PFSK-1 (cell line): ENCODE data around the gene PPIL3.

Experiments
- FOXP2 ChIP-seq: optimal IDR thresholded peaks from 2 replicates; pipeline ENCODE3; 2011; ENCODE audit warnings: borderline replicate concordance, control low read depth, inconsistent platforms; ENCODE audit not compliant: insufficient read depth; ENCODE audit errors: extremely low read length, extremely low read depth
- POLR2AphosphoS5 ChIP-seq: IDR thresholded peaks from 2 replicates; pipeline ENCODE4 v1.6.1; 2012; ENCODE audit warnings: low read depth, mild to moderate bottlenecking, control low read depth, low read length, moderate library complexity
- SIN3A ChIP-seq: IDR thresholded peaks from 2 replicates; pipeline ENCODE4 v1.6.1; 2012; ENCODE audit warnings: mild to moderate bottlenecking, low read length, moderate library complexity, borderline replicate concordance; ENCODE audit not compliant: insufficient read depth
- TAF1 ChIP-seq: IDR thresholded peaks from 2 replicates; pipeline ENCODE4 v1.6.1; 2012; ENCODE audit warnings: low read length, control low read depth, borderline replicate concordance; ENCODE audit not compliant: insufficient read depth
- TF ChIP-seq, protein P1 (sequence below), 2 experiments: IDR thresholded peaks; 2 replicates each; pipeline versions ENCODE4 v1.6.1 to v1.8.0; 2011 to 2012; ENCODE audit warnings: low read depth in 2 of 2, low read length in 2 of 2, control low read depth in 1 of 2, inconsistent platforms in 1 of 2, mild to moderate bottlenecking in 1 of 2, moderate library complexity in 1 of 2; ENCODE audit not compliant: insufficient read depth in 1 of 2

DNA sequence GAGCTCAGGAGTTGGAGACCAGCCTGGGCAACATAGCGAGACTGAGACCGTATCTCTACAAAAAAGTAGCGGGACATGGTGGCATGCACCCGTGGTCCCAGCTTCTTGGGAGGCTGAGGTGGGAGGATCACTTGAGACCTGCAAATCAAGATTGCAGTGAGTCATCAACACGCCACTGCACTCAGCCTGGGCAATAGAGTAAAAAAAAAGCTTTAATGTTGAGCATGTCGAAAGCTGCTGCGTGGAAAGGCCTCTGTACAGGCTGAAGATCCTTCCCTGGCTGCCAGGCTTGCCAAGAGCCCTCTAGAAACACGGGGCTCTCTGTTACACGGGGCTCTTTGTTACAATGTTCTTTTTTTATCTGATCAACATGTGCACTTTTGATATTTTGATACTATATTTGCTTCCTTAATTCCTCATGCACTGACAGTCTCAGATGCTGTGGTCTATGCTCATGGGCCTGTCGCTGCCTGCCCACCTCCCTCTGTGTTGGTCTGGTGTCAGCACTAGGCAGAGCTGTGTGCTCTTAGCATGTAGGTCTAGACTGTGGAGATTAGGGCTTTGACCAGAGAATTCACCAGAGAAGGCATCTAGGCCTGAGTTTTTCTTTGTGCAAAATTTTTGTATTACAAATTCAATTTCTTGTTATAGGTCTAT lies 43.1 kb downstream of the PPIL3 start:
- TF ChIP-seq TAF1 = no peak
- no peak for TF ChIP-seq POLR2AphosphoS5
- TF ChIP-seq, protein P1, sequence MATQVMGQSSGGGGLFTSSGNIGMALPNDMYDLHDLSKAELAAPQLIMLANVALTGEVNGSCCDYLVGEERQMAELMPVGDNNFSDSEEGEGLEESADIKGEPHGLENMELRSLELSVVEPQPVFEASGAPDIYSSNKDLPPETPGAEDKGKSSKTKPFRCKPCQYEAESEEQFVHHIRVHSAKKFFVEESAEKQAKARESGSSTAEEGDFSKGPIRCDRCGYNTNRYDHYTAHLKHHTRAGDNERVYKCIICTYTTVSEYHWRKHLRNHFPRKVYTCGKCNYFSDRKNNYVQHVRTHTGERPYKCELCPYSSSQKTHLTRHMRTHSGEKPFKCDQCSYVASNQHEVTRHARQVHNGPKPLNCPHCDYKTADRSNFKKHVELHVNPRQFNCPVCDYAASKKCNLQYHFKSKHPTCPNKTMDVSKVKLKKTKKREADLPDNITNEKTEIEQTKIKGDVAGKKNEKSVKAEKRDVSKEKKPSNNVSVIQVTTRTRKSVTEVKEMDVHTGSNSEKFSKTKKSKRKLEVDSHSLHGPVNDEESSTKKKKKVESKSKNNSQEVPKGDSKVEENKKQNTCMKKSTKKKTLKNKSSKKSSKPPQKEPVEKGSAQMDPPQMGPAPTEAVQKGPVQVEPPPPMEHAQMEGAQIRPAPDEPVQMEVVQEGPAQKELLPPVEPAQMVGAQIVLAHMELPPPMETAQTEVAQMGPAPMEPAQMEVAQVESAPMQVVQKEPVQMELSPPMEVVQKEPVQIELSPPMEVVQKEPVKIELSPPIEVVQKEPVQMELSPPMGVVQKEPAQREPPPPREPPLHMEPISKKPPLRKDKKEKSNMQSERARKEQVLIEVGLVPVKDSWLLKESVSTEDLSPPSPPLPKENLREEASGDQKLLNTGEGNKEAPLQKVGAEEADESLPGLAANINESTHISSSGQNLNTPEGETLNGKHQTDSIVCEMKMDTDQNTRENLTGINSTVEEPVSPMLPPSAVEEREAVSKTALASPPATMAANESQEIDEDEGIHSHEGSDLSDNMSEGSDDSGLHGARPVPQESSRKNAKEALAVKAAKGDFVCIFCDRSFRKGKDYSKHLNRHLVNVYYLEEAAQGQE (IDR thresholded peaks at IDR 0.05; ENCODE audit: insufficient read depth in 1 of 2, low read depth in 2 of 2, low read length in 2 of 2) = no peak
- no peak for TF ChIP-seq SIN3A
- TF ChIP-seq FOXP2 = no peak
